Neuronal stem cell (in vitro differentiated cells): ENCODE results near the gene FRRS1L.
"Not testable (repeated sequence)": the region's sequence is repeated elsewhere in the genome, so short reads cannot be mapped to it uniquely, and the experiment has no call there.

Experiments
- DNase-seq: peaks from one replicate; pipeline ENCODE4 v3.0.0-alpha.2; 2013; ENCODE audit warnings: low spot score
- H2AFZ ChIP-seq: one replicate; pipeline ENCODE4 v1.6.1; 2013; ENCODE audit warnings: mild to moderate bottlenecking, low read length, inconsistent platforms
- H2AK5ac ChIP-seq: 2 replicates; pipeline ENCODE4 v1.6.1; 2013; ENCODE audit warnings: low read depth, mild to moderate bottlenecking, inconsistent platforms, low read length, moderate library complexity, mixed read lengths
- H2BK120ac ChIP-seq: 2 replicates; pipeline ENCODE4 v1.6.1; 2013; ENCODE audit warnings: low read depth, mild to moderate bottlenecking, inconsistent platforms, low read length, moderate library complexity, mixed read lengths
- H2BK12ac ChIP-seq: one replicate; pipeline ENCODE4 v1.6.1; 2013; ENCODE audit warnings: low read length, inconsistent platforms
- H2BK15ac ChIP-seq: 2 replicates; pipeline ENCODE4 v1.6.1; 2013; ENCODE audit warnings: mild to moderate bottlenecking, low read length, inconsistent platforms, mixed read lengths
- H2BK5ac ChIP-seq: one replicate; pipeline ENCODE4 v1.6.1; 2013; ENCODE audit warnings: inconsistent platforms, mild to moderate bottlenecking, low read length, moderate library complexity
- H3K14ac ChIP-seq: one replicate; pipeline ENCODE4 v1.6.1; 2013; ENCODE audit warnings: low read length, inconsistent platforms
- H3K18ac ChIP-seq: 2 replicates; pipeline ENCODE4 v1.6.1; 2013; ENCODE audit warnings: low read length, inconsistent platforms
- H3K23ac ChIP-seq: 2 replicates; pipeline ENCODE4 v1.6.1; 2013; ENCODE audit warnings: low read depth, mild to moderate bottlenecking, mixed read lengths, low read length, inconsistent platforms; ENCODE audit not compliant: poor library complexity
- H3K27ac ChIP-seq: replicated peaks from 3 replicates; pipeline ENCODE4 v1.5.1; 2013; ENCODE audit warnings: low read length, inconsistent platforms
- H3K27me3 ChIP-seq, 3 experiments: 2 replicates each; pipeline ENCODE4 v1.6.1; 2013; ENCODE audit warnings: low read length in 3 of 3, mild to moderate bottlenecking in 2 of 3, inconsistent platforms in 1 of 3, low read depth in 1 of 3, mixed read lengths in 1 of 3, moderate library complexity in 1 of 3; ENCODE audit not compliant: control insufficient read depth in 3 of 3, insufficient read depth in 3 of 3
- H3K36me3 ChIP-seq, 2 donors: replicated peaks in 1 of 2; 2 replicates each; pipeline ENCODE4 v1.6.1; 2013; ENCODE audit warnings: low read length in 2 of 2; ENCODE audit not compliant: control insufficient read depth in 2 of 2, insufficient read depth in 2 of 2
- H3K4ac ChIP-seq: 2 replicates; pipeline ENCODE4 v1.6.1; 2013; ENCODE audit warnings: inconsistent platforms, mild to moderate bottlenecking, low read length, moderate library complexity
- H3K4me1 ChIP-seq, 2 donors: 1 replicate in 1 of 2; 2 replicates in 1 of 2; pipeline ENCODE4 v1.6.1; 2013; ENCODE audit warnings: low read length in 2 of 2, low read depth in 1 of 2; ENCODE audit not compliant: control insufficient read depth in 2 of 2, insufficient read depth in 1 of 2
- H3K4me2 ChIP-seq: one replicate; pipeline ENCODE4 v1.6.1; 2013; ENCODE audit warnings: mild to moderate bottlenecking, low read length, inconsistent platforms; ENCODE audit not compliant: insufficient read depth, poor library complexity, severe bottlenecking
- H3K4me3 ChIP-seq, 2 donors: 2 replicates each; pipeline ENCODE4 v1.5.1; 2013; ENCODE audit warnings: low read length in 2 of 2, mild to moderate bottlenecking in 2 of 2, inconsistent platforms in 1 of 2, moderate library complexity in 1 of 2
- H3K79me1 ChIP-seq: one replicate; pipeline ENCODE4 v1.6.1; 2013; ENCODE audit warnings: low read depth, mild to moderate bottlenecking, inconsistent platforms, low read length, moderate library complexity
- H3K9ac ChIP-seq: one replicate; pipeline ENCODE4 v1.6.1; 2013; ENCODE audit warnings: mild to moderate bottlenecking, low read depth, low read length, inconsistent platforms; ENCODE audit not compliant: poor library complexity
- H3K9me3 ChIP-seq, 2 donors: replicated peaks in 1 of 2; 2 replicates each; pipeline versions ENCODE3 to v1.6.1; 2013; ENCODE audit warnings: low read length in 2 of 2, mild to moderate bottlenecking in 2 of 2, inconsistent platforms in 1 of 2, low read depth in 1 of 2, mixed read lengths in 1 of 2, moderate library complexity in 1 of 2; ENCODE audit not compliant: control insufficient read depth in 2 of 2, insufficient read depth in 1 of 2
- H4K8ac ChIP-seq: one replicate; pipeline ENCODE4 v1.6.1; 2013; ENCODE audit warnings: low read depth, mild to moderate bottlenecking, inconsistent platforms, low read length, moderate library complexity
- H4K91ac ChIP-seq: one replicate; pipeline ENCODE4 v1.6.1; 2013; ENCODE audit warnings: low read length, low read depth, mild to moderate bottlenecking, inconsistent platforms; ENCODE audit not compliant: poor library complexity
- WGBS, 2 donors: extraction: QIAGEN DNeasy Blood & Tissue Kit; methylation state at CpG; one replicate each; pipeline ENCODE4 v1.1.7; 2013; ENCODE audit warnings: missing lambda C conversion rate in 2 of 2, mixed read lengths in 1 of 2; ENCODE audit not compliant: insufficient read length in 2 of 2, insufficient replicate concordance in 1 of 2; ENCODE audit errors: extremely low coverage in 2 of 2; 5-methylcytosine and 5-hydroxymethylcytosine counted together

Gene FRRS1L

GRCh38 chr9:109126671-109127070, 40.4 kb downstream of the FRRS1L start:
- not testable (repeated sequence) for H3K4me1 ChIP-seq

GRCh38 chr9:109124121-109124520, 42.9 kb downstream of the FRRS1L start:
- Histone ChIP-seq H2BK12ac (no peak overlapping the region), H2BK15ac (no peak overlapping the region), H3K36me3 (no peaks in the 10 kb centered on the region), H3K9ac (no peak overlapping the region), H3K23ac (no peak overlapping the region), H2AK5ac (no peak overlapping the region), H2BK120ac (no peak overlapping the region), H3K27ac (no peak overlapping the region), H3K4ac (no peak overlapping the region), H3K14ac (no peak overlapping the region), H3K4me1 (peaks cover 1 to 2% of the 10 kb centered on the region in 2 donors), H3K4me3 (no peak overlapping the region), H3K18ac (no peak overlapping the region), H3K27me3 (peaks cover 0 to 15% (median 0%) of the 10 kb centered on the region in 3 experiments), H3K4me2 (no peak overlapping the region), H3K79me1 (peaks cover 2% of the 10 kb centered on the region), H3K9me3 (no peaks in the 10 kb centered on the region), H4K8ac (no peak overlapping the region), H2AFZ (no peak overlapping the region), H4K91ac (no peak overlapping the region), H2BK5ac (no peak overlapping the region)
- no CpG with 5 or more reads among the region's 2 CpGs for WGBS, 2 donors
- DNase-seq = no peak

More at GRCh38 chr9:109126671-109127070, 40.4 kb downstream of the FRRS1L start:
- H3K9ac ChIP-seq, DNase-seq, H3K4me3 ChIP-seq, H3K36me3 ChIP-seq, H3K23ac ChIP-seq, H2AFZ ChIP-seq, H3K18ac ChIP-seq, H3K79me1 ChIP-seq, H3K27ac ChIP-seq, H2BK12ac ChIP-seq, H2BK5ac ChIP-seq, H3K9me3 ChIP-seq, H3K14ac ChIP-seq, H2BK15ac ChIP-seq, H3K4ac ChIP-seq, H4K91ac ChIP-seq, H3K4me2 ChIP-seq, H2BK120ac ChIP-seq, H2AK5ac ChIP-seq, H4K8ac ChIP-seq: not testable (repeated sequence)
- H3K27me3 ChIP-seq = peaks cover 0 to 15% (median 0%) of the 10 kb centered on the region in 3 experiments
- WGBS, 2 donors = no CpG with 5 or more reads among the region's 4 CpGs

GRCh38 chr9:109122726-109123621, 44.1 kb downstream of the FRRS1L start:
- H2BK5ac ChIP-seq = no peak overlapping the region
- H2BK12ac ChIP-seq = no peak overlapping the region
- no peak overlapping the region for H3K14ac ChIP-seq
- H2BK120ac ChIP-seq = no peak overlapping the region
- peaks cover 1 to 4% of the 10 kb centered on the region in 2 donors for H3K4me1 ChIP-seq
- H3K36me3 ChIP-seq = peaks cover 0 to 5% of the 10 kb centered on the region in 2 donors
- no peak overlapping the region for H3K27ac ChIP-seq
- H3K4me3 ChIP-seq = no peak overlapping the region
- no peaks in the 10 kb centered on the region for H3K9me3 ChIP-seq
- no peak overlapping the region for H4K8ac ChIP-seq
- WGBS, 2 donors = no CpG with 5 or more reads among the region's 12 CpGs
- no peak overlapping the region for H4K91ac ChIP-seq
- H3K9ac ChIP-seq = no peak overlapping the region
- H3K4ac ChIP-seq = no peak overlapping the region
- no peak overlapping the region for H3K23ac ChIP-seq
- H3K79me1 ChIP-seq = peaks cover 3% of the 10 kb centered on the region
- H3K18ac ChIP-seq = no peak overlapping the region
- no peak overlapping the region for H3K4me2 ChIP-seq
- H2AK5ac ChIP-seq = no peak overlapping the region
- no peak for DNase-seq
- no peak overlapping the region for H2BK15ac ChIP-seq
- peak overlapping the region; percentile 26 for H2AFZ ChIP-seq
- peaks cover 0 to 15% (median 0%) of the 10 kb centered on the region in 3 experiments for H3K27me3 ChIP-seq

- no peaks in the 10 kb centered on the region for H3K9me3 ChIP-seq
- WGBS, 2 donors = no CpG with 5 or more reads among the region's 11 CpGs
These were observed 45.7 kb downstream of the FRRS1L start for GRCh38 chr9:109121232-109121796.

More at GRCh38 chr9:109121232-109121796, 45.7 kb downstream of the FRRS1L start:
- Histone ChIP-seq H3K9ac (no peak overlapping the region), H3K4ac (no peak overlapping the region), H3K27ac (no peak overlapping the region), H3K4me2 (no peak overlapping the region), H2BK15ac (no peak overlapping the region), H3K23ac (no peak overlapping the region), H2BK120ac (no peak overlapping the region), H3K79me1 (peaks cover 3% of the 10 kb centered on the region), H3K18ac (no peak overlapping the region), H4K8ac (no peak overlapping the region), H2AFZ (peak overlapping the region; percentile 65), H4K91ac (no peak overlapping the region), H3K36me3 (peaks cover 0 to 16% of the 10 kb centered on the region in 2 donors), H3K14ac (no peak overlapping the region), H2BK12ac (no peak overlapping the region), H3K27me3 (peaks cover 0 to 9% (median 0%) of the 10 kb centered on the region in 3 experiments), H3K4me1 (peaks cover 1 to 8% of the 10 kb centered on the region in 2 donors), H2BK5ac (no peak overlapping the region), H2AK5ac (no peak overlapping the region), H3K4me3 (no peak overlapping the region)
- no peak for DNase-seq
